Ishikawa (cell line): ENCODE results near the gene POU2F2.

Experiments used
- CEBPB ChIP-seq: IDR thresholded peaks from 2 replicates; pipeline ENCODE4 v1.6.1; 2012
- CREB1 ChIP-seq: IDR thresholded peaks from 2 replicates; pipeline ENCODE4 v1.6.1; 2012; ENCODE audit warnings: low read depth
- EGR1 ChIP-seq: IDR thresholded peaks from 2 replicates; pipeline ENCODE4 v1.6.1; 2012
- EP300 ChIP-seq: IDR thresholded peaks from 2 replicates; pipeline ENCODE4 v1.6.1; 2012; ENCODE audit warnings: borderline replicate concordance
- FOXM1 ChIP-seq: IDR thresholded peaks from 2 replicates; pipeline ENCODE4 v1.6.1; 2012; ENCODE audit warnings: low read depth, borderline replicate concordance
- NFIC ChIP-seq: IDR thresholded peaks from 2 replicates; pipeline ENCODE4 v1.6.1; 2012
- RAD21 ChIP-seq: IDR thresholded peaks from 2 replicates; pipeline ENCODE4 v1.6.1; 2012; ENCODE audit warnings: low read depth
- REST ChIP-seq: IDR thresholded peaks from 2 replicates; pipeline ENCODE4 v1.6.1; 2012; ENCODE audit warnings: low read depth, mild to moderate bottlenecking
- TAF1 ChIP-seq: IDR thresholded peaks from 2 replicates; pipeline ENCODE4 v1.6.1; 2012; ENCODE audit warnings: low read depth, mild to moderate bottlenecking
- TCF12 ChIP-seq: IDR thresholded peaks from 2 replicates; pipeline ENCODE4 v1.6.1; 2012; ENCODE audit warnings: low read depth
- TEAD4 ChIP-seq: IDR thresholded peaks from 2 replicates; pipeline ENCODE4 v1.6.1; 2012
- USF1 ChIP-seq: IDR thresholded peaks from 2 replicates; pipeline ENCODE4 v1.6.1; 2012
- YY1 ChIP-seq: IDR thresholded peaks from 2 replicates; pipeline ENCODE4 v1.6.1; 2012; ENCODE audit warnings: low read depth
- ZBTB7A ChIP-seq: IDR thresholded peaks from 2 replicates; pipeline ENCODE4 v1.6.1; 2012; ENCODE audit warnings: low read depth
- TF ChIP-seq, protein P1 (sequence below): IDR thresholded peaks from 2 replicates; pipeline ENCODE4 v1.6.1; 2012

Gene POU2F2

DNA sequence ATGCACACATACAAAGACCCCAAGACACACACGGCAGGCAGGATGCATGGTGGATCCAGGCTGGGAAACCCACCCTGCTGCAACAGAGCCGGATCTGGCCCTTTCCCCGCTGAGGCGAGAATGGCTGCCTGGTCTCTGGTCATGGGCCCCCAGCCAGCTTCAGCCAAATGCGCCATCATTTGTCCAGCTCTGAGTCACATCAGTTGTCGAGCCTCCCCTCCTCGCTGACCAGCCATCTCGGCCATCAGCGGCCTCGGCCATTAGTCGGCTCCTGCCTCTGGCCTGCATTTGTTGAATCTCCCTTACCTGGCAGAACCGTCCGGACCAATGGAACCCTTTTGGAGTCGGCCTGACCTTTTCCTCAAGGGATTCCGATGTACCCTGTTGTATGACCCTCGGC, 38.5 kb upstream of the POU2F2 start:
- TF ChIP-seq CEBPB (no peak), TEAD4 (no peak), EGR1 (no peak), REST (no peak), NFIC (no peak), USF1 (no peak), TAF1 (no peak)

DNA sequence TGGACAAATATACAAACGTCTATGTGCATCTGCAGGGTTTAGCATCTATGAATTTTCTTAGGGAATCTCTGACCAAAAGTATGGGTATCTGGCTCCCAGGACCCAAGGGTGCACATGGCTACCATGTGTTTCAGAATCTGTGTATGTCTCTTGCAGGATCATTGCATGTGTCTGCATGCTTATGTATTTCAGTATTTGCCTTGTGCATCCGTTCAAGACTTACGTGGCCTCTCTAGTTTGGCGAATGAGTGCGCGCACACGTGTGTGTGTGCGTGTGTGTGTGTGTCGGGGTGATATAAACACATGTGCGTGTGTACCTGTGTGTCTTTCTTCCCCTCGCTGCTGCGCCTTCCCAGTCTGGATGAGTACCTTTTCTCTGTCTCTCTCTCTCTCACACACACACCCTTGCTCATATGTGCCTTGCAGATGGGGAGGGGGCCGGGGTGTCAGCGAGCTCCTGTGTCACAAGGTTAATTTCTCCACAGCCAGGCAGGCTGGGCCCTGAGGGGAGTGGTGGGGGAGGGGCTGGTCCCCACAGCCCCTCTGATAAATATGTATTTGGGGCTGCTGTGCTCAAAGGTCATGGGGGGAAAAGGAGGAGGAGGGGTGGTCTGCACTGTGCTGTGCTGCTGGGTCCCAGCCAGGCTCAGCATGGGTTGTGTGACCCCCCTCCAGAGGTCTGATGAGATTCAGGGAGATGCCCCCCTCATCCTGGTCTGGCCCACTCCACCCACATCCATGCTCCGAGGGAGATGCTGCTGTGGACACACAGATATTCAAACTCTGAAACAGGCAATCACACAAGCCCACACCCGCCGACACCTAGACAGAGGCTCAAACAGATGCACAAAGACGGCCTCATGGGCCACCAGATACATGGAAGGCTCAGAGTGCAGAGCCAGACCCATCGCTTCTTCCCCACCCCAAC, 37.5 kb upstream of the POU2F2 start:
- no peak for TF ChIP-seq TEAD4
- no peak for TF ChIP-seq TAF1
- no peak for TF ChIP-seq RAD21
- no peak for TF ChIP-seq CEBPB
- TF ChIP-seq REST: no peak
- TF ChIP-seq ZBTB7A: no peak
- no peak for TF ChIP-seq TCF12
- TF ChIP-seq CREB1: no peak
- no peak for TF ChIP-seq EGR1

DNA sequence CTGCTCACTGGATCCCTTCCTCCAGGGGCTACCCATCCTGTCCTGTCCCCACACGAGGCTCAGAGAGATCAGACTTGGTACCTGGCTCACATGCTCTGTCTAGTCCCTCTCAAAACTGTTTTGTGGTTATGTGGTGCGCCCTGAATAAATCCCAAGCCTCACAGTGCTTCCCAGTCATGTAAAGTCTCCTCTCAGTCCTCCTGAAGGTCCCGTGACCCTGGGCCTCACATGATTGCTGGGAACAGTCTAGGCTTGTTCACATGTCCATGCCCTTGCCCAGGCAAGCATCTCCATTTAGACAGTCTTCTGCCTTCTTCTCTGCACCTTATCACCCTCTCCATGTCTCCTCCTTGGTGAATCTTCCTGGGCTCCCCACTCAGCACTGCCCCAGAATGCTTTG, 36.0 kb upstream of the POU2F2 start:
- no peak for TF ChIP-seq CREB1
- TF ChIP-seq FOXM1: no peak
- TF ChIP-seq EP300: no peak
- TF ChIP-seq, protein P1, sequence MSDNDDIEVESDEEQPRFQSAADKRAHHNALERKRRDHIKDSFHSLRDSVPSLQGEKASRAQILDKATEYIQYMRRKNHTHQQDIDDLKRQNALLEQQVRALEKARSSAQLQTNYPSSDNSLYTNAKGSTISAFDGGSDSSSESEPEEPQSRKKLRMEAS: no peak
- no peak for TF ChIP-seq TAF1
- TF ChIP-seq TEAD4: no peak
- TF ChIP-seq EGR1: no peak
- TF ChIP-seq USF1: no peak
- TF ChIP-seq YY1: no peak
- TF ChIP-seq ZBTB7A: no peak
- no peak for TF ChIP-seq CEBPB
- TF ChIP-seq REST: no peak
- no peak for TF ChIP-seq TCF12
- TF ChIP-seq RAD21: no peak

DNA sequence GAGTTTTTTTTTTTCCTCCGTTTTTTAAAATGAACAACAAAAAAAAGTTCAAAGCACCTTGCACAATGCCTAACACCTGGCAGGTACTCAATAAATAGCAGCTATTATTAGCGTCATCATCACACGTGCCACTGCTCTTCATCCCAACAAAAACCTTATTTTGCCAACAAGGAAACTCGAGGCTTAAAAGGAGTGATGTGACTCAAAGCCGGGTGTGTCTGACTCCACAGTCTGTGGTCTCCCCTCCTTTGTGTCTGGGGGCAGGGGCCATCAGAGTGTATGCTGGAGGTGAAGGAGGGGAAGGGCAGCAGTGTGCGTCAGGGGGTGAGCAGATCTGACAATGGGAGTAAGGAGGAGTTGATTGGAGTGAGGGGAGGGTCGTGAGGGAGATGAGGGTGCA, 34.1 kb upstream of the POU2F2 start:
- TF ChIP-seq FOXM1 (no peak), CREB1 (no peak), EP300 (no peak), REST (no peak), EGR1 (no peak), RAD21 (no peak), CEBPB (no peak)
